ENCODE results near the gene CIAO3. TPM values are rescaled to one million over a fixed set of nuclear protein-coding genes. Genes with fewer than 3 reads are reported as not detected.

The CIAO3 gene
- total and polyA plus RNA-seq, 2 donors (not counting 1 experiment from before 2014, with no cell fraction given): 59.4 to 68.4 TPM

DNA sequence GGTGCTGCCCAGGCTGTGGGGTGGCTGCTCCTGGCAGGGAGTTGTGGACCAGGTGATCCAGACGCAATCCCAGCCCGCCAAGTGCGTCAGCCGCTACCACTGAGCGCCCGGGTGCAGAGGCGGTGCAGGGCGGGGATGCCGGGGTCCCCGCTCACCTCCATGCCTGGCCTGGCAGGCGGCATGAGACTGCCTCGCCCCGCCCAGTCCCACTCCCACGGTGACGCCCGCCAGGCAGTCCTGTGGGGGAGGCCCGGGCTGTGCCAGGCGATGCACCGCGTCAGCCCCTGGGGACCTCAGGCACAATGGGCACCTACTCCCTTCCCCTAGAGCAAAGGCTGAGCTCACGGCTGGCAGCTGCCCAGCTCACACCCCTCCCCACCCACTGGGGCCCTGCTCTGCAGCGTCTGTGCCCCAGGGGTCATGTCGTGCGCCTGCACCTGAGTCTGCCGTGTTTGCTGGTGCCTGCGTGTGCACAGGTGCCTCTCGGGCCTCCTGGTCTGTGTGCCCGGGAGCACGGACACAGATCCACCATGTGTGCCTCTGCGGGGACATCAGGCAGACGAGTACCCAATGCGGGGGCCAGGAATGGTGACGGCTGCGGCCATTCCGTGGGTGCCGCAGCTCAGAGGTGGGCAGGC, 42.1 kb upstream of the CIAO3 start:
- Mint-ChIP-seq H3K9me3 (ENCODE audit: insufficient read depth) (no peaks in the 10 kb centered on the region), H3K27me3 (peaks cover under 1% of the 10 kb centered on the region), H3K4me1 (peaks cover 5% of the 10 kb centered on the region), H3K4me3 (no peak overlapping the region), H3K27ac (no peak overlapping the region)
- ATAC-seq (ENCODE audit: low read depth) (no peak), DNase-seq (no peak)
- 65% methylated on average over 36 of the region's 36 CpGs for WGBS (ENCODE audit: insufficient coverage)
- H3K27me3 ChIP-seq (replicated peaks in 1 of 4; ENCODE audit: control extremely low read depth in 1 of 4, control insufficient read depth in 3 of 4, insufficient read depth in 4 of 4, low read length in 3 of 4): peaks cover 0 to 24% (median 4%) of the 10 kb centered on the region in 4 experiments
- TF ChIP-seq, protein P1, sequence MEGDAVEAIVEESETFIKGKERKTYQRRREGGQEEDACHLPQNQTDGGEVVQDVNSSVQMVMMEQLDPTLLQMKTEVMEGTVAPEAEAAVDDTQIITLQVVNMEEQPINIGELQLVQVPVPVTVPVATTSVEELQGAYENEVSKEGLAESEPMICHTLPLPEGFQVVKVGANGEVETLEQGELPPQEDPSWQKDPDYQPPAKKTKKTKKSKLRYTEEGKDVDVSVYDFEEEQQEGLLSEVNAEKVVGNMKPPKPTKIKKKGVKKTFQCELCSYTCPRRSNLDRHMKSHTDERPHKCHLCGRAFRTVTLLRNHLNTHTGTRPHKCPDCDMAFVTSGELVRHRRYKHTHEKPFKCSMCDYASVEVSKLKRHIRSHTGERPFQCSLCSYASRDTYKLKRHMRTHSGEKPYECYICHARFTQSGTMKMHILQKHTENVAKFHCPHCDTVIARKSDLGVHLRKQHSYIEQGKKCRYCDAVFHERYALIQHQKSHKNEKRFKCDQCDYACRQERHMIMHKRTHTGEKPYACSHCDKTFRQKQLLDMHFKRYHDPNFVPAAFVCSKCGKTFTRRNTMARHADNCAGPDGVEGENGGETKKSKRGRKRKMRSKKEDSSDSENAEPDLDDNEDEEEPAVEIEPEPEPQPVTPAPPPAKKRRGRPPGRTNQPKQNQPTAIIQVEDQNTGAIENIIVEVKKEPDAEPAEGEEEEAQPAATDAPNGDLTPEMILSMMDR (IDR thresholded peaks at IDR 0.05): no peak
- no peak for TF ChIP-seq EZH2 (IDR thresholded peaks at IDR 0.05; ENCODE audit: borderline replicate concordance, insufficient read depth, low read depth, low read length, poor library complexity, severe bottlenecking)
- no peak overlapping the region for H3K27ac ChIP-seq (ENCODE audit: low read length in 2 of 2)
- H3K4me3 ChIP-seq (ENCODE audit: control extremely low read depth in 1 of 5, extremely low read depth in 1 of 5, insufficient read depth in 1 of 5, low read depth in 2 of 5, low read length in 4 of 5): no peak overlapping the region
- POLR2A ChIA-PET: no interaction called here
- peaks cover 9% of the 10 kb centered on the region for H3K79me2 ChIP-seq (ENCODE audit: control insufficient read depth, insufficient read depth, low read length)
- H2AFZ ChIP-seq (ENCODE audit: insufficient read depth, low read depth, low read length, poor library complexity, severe bottlenecking): no peak overlapping the region
- CTCF ChIA-PET: interaction anchor here (7.4 kb wide), 1 partner anchor 70 kb away, joined by 94 read pairs; the partner anchor contains the start of gene METRN
- no peaks in the 10 kb centered on the region for H3K9me3 ChIP-seq (ENCODE audit: control extremely low read depth in 1 of 3, control insufficient read depth in 2 of 3, insufficient read depth in 1 of 3, low read length in 2 of 3)
- no peak overlapping the region for H3K4me2 ChIP-seq (replicated peaks; ENCODE audit: low read depth, low read length, poor library complexity, severe bottlenecking)
- peaks cover 31% of the 10 kb centered on the region for H4K20me1 ChIP-seq (ENCODE audit: control insufficient read depth, insufficient read depth, low read length, poor library complexity, severe bottlenecking)
- peaks cover 0 to 8% of the 10 kb centered on the region in 2 experiments for H3K36me3 ChIP-seq (replicated peaks in 1 of 2; ENCODE audit: control extremely low read depth in 1 of 2, control insufficient read depth in 1 of 2, extremely low read depth in 1 of 2, insufficient read depth in 2 of 2, low read length in 1 of 2)
- intact Hi-C loops (cut with micrococcal nuclease): no loop called here
- H3K9ac ChIP-seq (ENCODE audit: low read length): no peak overlapping the region
- peaks cover 8 to 16% of the 10 kb centered on the region in 2 donors for H3K4me1 ChIP-seq (ENCODE audit: control insufficient read depth in 2 of 2, insufficient read depth in 2 of 2, low read length in 2 of 2)

DNA sequence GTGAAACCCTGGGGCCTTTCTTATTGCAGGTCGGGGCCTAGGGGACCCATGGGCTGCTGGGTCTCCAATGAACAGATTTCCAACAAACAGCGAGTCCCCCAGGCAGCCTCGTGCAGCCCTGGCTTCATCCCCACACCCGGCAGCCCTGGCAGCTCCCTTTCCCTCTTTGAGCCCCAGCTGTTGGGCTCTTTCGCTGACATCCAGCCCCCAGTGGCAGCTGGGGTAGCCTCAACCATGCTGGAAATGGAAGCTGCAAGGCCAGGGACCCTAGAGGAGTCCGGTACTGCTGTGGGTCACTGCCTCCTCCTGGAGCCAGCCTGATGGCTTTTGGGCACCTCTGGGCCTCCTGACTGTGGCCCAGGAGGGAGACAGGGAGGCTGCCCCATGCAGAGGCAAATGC, 41.5 kb upstream of the CIAO3 start:
- peaks cover 4% of the 10 kb centered on the region for H3K27me3 Mint-ChIP-seq
- no peak for TF ChIP-seq EZH2 (IDR thresholded peaks at IDR 0.05; ENCODE audit: borderline replicate concordance, insufficient read depth, low read depth, low read length, poor library complexity, severe bottlenecking)
- TF ChIP-seq, protein P1 (IDR thresholded peaks at IDR 0.05): no peak
- H3K79me2 ChIP-seq (ENCODE audit: control insufficient read depth, insufficient read depth, low read length): peaks cover 3% of the 10 kb centered on the region
- CTCF ChIA-PET: interaction anchor here (7.4 kb wide), 1 partner anchor 69 kb away, joined by 94 read pairs; the partner anchor contains the start of gene METRN
- H3K4me3 Mint-ChIP-seq: no peak overlapping the region
- H3K36me3 ChIP-seq (replicated peaks in 1 of 2; ENCODE audit: control extremely low read depth in 1 of 2, control insufficient read depth in 1 of 2, extremely low read depth in 1 of 2, insufficient read depth in 2 of 2, low read length in 1 of 2): peaks cover 0 to 8% of the 10 kb centered on the region in 2 experiments
- no peaks in the 10 kb centered on the region for H3K9me3 ChIP-seq (ENCODE audit: control extremely low read depth in 1 of 3, control insufficient read depth in 2 of 3, insufficient read depth in 1 of 3, low read length in 2 of 3)
- H3K4me1 Mint-ChIP-seq: peaks cover 2% of the 10 kb centered on the region
- H3K4me1 ChIP-seq (ENCODE audit: control insufficient read depth in 2 of 2, insufficient read depth in 2 of 2, low read length in 2 of 2): peaks cover 3 to 9% of the 10 kb centered on the region in 2 donors
- H3K27ac Mint-ChIP-seq: no peak overlapping the region
- no peak for ATAC-seq (ENCODE audit: low read depth)
- DNase-seq: no peak
- WGBS (ENCODE audit: insufficient coverage): 80% methylated on average over 6 of the region's 6 CpGs
- H3K9me3 Mint-ChIP-seq (ENCODE audit: insufficient read depth): no peaks in the 10 kb centered on the region
- no peak overlapping the region for H3K27ac ChIP-seq (ENCODE audit: low read length in 2 of 2)
- H3K4me3 ChIP-seq (ENCODE audit: control extremely low read depth in 1 of 5, extremely low read depth in 1 of 5, insufficient read depth in 1 of 5, low read depth in 2 of 5, low read length in 4 of 5): no peak overlapping the region
- H2AFZ ChIP-seq (ENCODE audit: insufficient read depth, low read depth, low read length, poor library complexity, severe bottlenecking): no peak overlapping the region
- H3K9ac ChIP-seq (ENCODE audit: low read length): no peak overlapping the region
- intact Hi-C loops (cut with micrococcal nuclease): no loop called here
- peaks cover 0 to 25% (median 5%) of the 10 kb centered on the region in 4 experiments for H3K27me3 ChIP-seq (replicated peaks in 1 of 4; ENCODE audit: control extremely low read depth in 1 of 4, control insufficient read depth in 3 of 4, insufficient read depth in 4 of 4, low read length in 3 of 4)
- H3K4me2 ChIP-seq (replicated peaks; ENCODE audit: low read depth, low read length, poor library complexity, severe bottlenecking): no peak overlapping the region
- peaks cover 25% of the 10 kb centered on the region for H4K20me1 ChIP-seq (ENCODE audit: control insufficient read depth, insufficient read depth, low read length, poor library complexity, severe bottlenecking)
- POLR2A ChIA-PET: no interaction called here
